ENCODE measurements around the gene ATIC. TPM values are rescaled to one million over a fixed set of nuclear protein-coding genes. Genes with fewer than 3 reads are reported as not detected.

ATIC gene
- total RNA-seq, 4 donors from 2014 or later = 34.5 to 69.5 (median 41.3) TPM

DNA sequence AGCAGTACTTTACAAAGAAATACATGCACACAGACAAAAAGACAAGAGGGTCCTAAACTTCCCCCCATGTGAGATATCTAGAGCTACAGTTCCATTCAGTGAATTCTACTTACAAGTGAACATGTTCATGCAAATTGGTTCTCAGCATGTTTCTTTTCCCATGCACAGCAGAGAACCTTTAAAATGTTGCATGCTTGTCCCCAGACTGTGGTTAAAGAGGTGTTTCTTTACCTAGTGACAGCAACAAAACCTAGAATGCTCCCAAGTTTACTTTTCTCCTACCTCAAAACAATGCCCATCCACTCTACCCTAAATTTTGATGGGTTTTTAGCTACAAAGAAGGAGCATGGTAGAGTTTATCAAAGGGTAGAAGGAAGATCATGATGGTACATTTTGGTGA is 80.3 kb downstream of the ATIC start:
- H3K27me3 ChIP-seq = no peaks in the 10 kb centered on the region
- no peak for DNase-seq
- H3K9me3 ChIP-seq = no peaks in the 10 kb centered on the region
- H3K36me3 ChIP-seq = peaks cover 0 to 19% (median 0%) of the 10 kb centered on the region in 3 donors
- no peak overlapping the region for H3K4me3 ChIP-seq
- no peaks in the 10 kb centered on the region for H3K4me1 ChIP-seq
- TF ChIP-seq POLR2A (IDR thresholded peaks at IDR 0.05) = no peak
- TF ChIP-seq CTCF (IDR thresholded peaks at IDR 0.05) = no peak
- no peak overlapping the region for H3K27ac ChIP-seq

DNA sequence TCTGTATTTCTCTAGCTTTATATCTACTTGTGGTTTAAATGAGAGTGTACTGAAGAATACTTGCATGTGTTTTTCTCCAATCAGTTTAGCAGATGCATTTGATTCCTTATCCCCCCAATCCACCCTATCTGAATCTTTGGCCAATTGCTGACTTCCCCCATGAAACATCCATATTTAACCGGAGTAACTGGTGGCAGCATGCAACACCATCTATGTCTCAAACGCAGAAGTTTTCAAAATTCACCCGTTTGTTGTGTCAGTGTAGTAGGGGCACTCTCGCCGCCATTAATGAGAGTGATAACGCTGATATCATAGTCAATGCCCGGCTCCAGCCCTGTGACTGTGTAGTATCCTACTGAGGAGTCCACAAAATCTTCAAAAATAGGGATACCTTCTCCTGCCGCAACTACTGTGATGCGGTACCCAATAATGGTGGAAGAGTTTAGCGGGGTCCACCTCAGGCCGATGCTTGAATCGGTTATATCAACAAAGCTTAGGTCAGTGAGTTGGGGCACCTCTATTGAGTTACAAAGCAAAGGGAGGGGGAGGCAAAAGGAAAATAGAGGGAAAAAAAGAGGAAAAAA is 80.9 kb downstream of the ATIC start:
- H3K4me1 ChIP-seq = no peaks in the 10 kb centered on the region
- no peak overlapping the region for H3K4me3 ChIP-seq
- TF ChIP-seq POLR2A (IDR thresholded peaks at IDR 0.05) (no peak), CTCF (IDR thresholded peaks at IDR 0.05) (no peak)
- H3K9me3 ChIP-seq = no peaks in the 10 kb centered on the region
- no peak overlapping the region for H3K27ac ChIP-seq
- no peaks in the 10 kb centered on the region for H3K27me3 ChIP-seq
- peaks cover 0 to 24% (median 0%) of the 10 kb centered on the region in 3 donors for H3K36me3 ChIP-seq
- no peak for DNase-seq

- H3K9me3 ChIP-seq = no peaks in the 10 kb centered on the region
- no peak for TF ChIP-seq POLR2A (IDR thresholded peaks at IDR 0.05)
- peaks cover 0 to 23% (median 0%) of the 10 kb centered on the region in 3 donors for H3K36me3 ChIP-seq
- H3K27me3 ChIP-seq = no peaks in the 10 kb centered on the region
- H3K4me1 ChIP-seq = no peaks in the 10 kb centered on the region
- no peak for DNase-seq
- H3K4me3 ChIP-seq = no peak overlapping the region
- H3K27ac ChIP-seq = no peak overlapping the region
These were observed 82.4 kb downstream of the ATIC start for GRCh38 chr2:215394102-215394805.

DNA sequence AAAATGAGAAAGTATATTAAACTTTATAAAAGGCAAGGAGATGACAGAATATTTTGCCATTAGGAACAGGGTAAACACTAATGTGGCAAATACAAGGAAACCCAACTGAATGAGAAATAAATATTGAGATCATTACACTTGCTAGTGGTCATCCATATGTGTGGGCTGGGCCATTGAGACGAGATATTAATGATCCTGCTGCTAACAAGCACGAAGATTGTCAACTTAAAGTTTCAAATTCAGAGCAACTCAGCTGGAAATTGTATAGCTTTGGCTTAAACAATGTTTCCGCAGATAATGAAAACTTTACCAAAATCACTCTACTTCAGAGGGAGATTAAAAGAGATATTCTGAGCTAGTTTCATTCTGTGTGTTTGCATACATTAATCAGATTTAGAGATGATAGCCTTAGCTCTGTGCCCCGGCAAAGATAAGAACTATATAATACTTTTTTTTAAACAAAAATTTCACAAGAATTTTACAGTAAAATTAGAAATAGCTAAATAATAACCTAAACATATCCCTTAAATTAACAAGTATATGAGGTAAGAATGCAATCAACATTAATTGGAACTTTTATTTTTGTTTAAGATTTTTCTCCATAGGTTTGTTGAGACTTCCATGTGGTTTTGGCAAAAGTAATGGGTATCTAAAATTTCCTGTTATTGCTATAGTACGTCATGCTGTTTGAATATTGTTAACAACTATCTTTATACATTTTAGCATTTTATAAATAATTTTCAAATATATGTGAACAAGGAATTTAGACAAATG is 84.0 kb downstream of the ATIC start:
- TF ChIP-seq CTCF (IDR thresholded peaks at IDR 0.05) (no peak), POLR2A (IDR thresholded peaks at IDR 0.05) (no peak)
- no peak for DNase-seq
- Histone ChIP-seq H3K27me3 (no peaks in the 10 kb centered on the region), H3K4me1 (no peaks in the 10 kb centered on the region), H3K27ac (no peak overlapping the region), H3K36me3 (peaks cover 0 to 23% (median 0%) of the 10 kb centered on the region in 3 donors), H3K4me3 (no peak overlapping the region), H3K9me3 (no peaks in the 10 kb centered on the region)

DNA sequence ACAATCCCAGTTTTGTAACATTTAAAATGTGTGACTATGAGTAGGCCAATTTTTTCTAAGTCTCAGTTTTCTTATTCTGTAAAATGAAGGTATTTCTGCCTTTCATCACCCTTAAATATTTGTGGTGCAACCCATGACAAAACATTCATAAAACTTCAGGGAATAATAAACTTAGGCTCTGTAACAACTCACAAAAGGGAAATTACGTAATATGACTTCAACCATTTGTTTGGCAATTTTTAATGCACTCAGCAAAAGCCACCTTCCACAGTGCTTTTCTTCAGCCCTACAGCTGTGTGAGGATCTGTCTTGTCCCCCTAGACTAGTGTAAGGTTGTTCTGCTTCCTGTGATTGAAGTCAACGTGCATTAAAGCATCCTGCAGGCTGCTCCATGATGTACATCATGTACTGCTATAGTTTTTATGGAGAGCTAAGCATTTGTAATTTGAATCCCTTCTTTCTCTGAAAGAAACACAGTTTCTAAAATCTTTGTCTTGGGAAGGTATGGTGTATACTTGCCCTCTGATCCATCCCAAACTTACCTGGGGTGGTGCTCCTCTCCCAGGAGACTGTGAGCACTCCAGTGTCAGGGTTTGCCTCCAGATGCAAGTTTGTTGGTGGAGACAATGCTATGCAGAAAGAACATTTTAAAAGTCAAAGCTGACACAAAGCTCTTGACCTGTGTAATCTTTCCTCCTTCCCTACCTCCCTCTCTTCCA is 84.9 kb downstream of the ATIC start:
- no peak for DNase-seq
- Histone ChIP-seq H3K4me1 (no peaks in the 10 kb centered on the region), H3K27ac (no peak overlapping the region), H3K27me3 (no peaks in the 10 kb centered on the region), H3K9me3 (no peaks in the 10 kb centered on the region), H3K36me3 (peaks cover 0 to 23% (median 0%) of the 10 kb centered on the region in 3 donors), H3K4me3 (no peak overlapping the region)
- TF ChIP-seq CTCF (IDR thresholded peaks at IDR 0.05) (no peak), POLR2A (IDR thresholded peaks at IDR 0.05) (no peak)

All from Peyer's patch (tissue), 4 donors.